Stimulated activated CD4-positive, alpha-beta T cell treated with anti-CD3 and anti-CD28 coated beads, Interleukin-4, amount 100 ng/mL, for 4 hours (primary cell): Measurements from ENCODE around the gene TCF21.
"Not testable (repeated sequence)": the region's sequence is repeated elsewhere in the genome, so short reads cannot be mapped to it uniquely, and the experiment has no call there.

ENCODE experiments used
- DNase-seq, 2 experiments: peaks; one replicate each; pipeline ENCODE4 v3.0.0-alpha.2; 2020

TCF21 gene

DNA sequence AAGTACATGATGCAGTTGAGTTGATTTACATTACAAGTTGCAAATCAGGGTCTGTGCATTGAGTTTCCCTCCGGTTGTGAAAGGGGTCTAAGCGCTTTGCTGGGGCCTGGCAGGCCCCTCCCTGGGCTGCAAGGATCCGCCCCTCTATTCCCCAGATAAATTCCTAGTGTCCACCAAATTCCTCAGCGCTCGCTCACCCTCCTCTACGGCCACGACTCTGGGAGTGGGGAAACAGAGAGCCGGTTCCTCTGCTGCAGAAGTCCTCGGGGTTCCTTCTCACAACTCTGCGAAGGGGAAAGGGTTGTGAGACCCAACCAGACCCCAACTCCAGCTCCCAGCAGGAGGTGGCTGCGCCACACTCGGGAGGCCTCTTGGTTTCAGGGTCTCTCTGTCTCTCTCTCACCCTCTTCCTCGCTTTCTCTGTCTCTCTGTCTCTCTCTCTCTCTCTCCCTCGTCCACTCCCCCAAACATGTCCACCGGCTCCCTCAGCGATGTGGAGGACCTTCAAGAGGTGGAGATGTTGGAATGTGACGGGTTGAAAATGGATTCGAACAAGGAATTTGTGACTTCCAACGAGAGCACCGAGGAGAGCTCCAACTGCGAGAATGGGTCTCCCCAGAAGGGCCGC, at the start of gene TCF21:
TSS of gene TCF21 (plus strand) at position 185 of the 628 bp plus-strand sequence. CDS start at position 470, 285 bp downstream.
- DNase-seq, result no peak

DNA sequence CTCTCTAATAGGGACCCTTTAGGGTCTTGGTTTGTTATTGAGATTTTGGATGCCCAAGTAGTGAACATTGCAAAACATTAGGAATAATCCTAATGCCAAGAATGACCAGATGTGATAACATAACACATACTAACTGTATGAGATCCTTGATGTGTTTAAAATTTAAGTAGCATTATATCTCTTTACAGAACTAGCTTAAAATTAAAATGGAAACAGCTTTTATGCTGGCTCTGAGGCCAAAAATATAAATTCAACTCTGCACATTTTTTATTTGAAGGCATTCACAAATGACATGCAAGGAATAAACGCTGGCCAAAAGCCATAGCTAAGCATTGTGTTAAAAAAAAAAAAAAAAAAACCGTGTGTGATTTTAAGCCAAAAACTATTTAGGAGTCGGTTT, 47.7 kb upstream of the TCF21 start:
- no peak for DNase-seq

DNA sequence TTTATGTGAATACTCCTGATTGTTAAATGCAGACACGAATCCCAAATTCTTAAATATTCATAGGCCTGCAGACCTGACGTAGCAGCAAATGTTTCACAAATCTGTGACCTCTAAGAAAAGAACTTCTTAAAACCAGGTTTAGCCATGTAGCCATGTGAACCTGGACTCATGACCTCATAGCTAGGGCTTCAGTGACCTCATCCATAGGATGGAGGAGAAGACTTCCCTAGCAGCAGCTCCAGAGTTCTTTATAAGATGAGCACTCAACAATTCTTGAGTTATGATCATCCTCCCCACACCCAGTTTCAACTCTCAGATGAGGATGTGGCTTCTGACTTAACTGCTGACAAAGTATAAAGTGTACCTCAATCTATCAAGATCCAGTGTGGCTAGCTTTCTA, 45.8 kb upstream of the TCF21 start:
- no peak for DNase-seq

DNA sequence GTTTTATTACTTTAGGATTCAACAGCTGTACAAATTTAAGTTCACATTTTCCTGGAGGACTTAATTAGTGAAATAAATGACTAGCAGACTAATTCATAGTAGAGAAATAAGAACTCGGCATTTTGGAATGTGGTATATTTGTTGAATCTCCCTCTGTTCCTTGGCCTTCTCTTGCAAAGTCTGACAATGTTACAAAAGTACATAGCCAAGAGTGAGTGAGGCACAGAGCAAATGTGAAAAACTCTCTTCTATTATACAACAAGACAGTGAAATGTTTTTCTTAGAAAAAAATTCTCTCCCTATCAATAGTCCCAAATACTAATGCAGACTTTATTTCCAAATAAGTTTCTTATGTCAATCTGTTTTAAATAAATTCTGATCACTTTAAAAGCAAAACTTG, 44.2 kb upstream of the TCF21 start:
- DNase-seq, result no peak

DNA sequence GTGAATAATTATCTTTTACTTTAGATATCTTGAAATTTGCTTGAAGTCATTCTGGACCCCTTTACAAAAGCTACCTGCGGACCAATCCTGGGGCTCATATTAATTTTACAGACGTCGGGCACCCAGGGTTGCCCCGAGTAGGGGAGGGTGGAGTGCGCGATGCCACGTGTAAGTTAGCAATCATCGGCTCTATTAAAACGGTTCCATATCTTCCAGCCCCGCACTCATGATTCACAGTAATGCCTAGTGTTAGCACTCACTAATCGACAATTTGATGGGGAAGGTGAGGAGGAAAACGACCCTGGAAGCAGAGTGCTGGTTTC, 34.9 kb upstream of the TCF21 start:
- no peak for DNase-seq

DNA sequence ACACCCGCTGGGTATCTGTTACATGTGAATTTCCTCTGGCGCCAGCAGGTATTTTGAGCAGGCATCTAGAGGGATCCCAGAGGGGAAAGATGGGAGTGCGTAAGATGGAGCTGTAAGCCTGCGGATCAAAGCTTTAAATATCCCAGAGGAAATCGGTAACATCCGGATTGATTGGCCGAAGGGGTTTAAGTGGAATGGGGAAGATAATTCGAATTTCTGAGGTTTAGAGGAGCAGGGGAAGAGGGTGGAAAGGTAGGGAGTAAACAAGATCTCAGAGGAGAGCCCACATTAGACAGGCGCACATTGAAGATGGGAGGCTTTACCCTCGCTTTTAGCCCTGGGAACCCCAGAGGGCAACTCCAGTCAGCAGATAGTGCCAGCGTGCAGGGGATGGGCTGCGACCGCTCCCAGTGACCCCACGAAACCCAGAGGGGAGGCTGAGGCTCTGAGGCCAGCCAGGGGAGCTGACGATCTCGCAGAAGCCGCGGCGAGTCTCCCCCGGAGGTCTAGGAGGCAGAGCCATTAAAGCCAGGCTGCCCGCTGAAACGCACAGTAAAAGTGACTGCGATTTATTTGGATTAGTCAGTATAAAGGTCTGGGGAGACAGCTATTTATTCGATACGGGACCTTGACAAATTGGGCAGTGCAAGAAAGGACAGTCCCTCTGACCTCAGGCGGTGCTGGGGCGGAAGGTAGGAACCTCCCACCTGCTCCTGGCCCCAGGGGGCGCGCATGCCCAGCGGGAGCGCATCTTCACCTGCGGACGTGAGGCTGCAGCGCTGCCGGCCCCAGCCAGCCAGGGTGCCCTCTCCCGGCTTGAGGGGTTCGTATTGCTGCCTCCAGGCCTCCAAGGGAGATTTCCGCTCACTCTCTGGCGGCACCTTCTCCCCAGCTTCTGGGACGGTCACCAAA, 34.3 kb upstream of the TCF21 start:
- DNase-seq, result no peak

DNA sequence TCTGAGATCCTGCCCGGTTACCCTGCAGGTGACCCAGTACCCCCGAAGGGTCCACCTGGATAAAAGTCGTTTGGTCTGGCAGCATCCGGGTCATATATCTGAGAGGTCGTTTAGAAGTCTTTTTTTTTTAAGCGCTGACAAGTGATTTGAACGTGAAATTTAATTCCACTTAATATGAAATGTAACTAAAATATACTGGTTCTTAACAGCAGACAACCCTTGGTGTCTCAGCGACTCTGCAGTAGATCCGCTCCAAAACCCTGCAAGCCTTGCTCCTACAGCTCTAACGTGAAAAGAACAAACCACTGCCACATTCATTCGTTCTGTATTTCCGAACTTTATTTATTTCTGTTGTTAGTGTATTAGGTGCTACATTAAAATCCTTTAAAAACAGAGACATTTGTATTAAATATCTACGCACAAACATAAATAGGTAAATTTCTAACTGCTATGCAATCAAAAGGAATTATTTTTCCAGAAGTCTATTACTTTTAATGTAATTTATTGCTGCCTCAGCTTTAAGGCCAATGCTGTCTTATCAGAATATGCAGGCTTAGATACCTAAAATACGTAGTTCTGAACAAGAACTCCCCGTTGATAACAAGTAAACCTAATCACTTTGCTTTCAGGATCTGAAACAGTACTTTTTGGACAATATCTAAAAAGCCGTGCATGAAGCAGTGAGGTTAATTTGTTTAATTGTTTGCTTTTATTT, 33.5 kb upstream of the TCF21 start:
- DNase-seq, result no peak

DNA sequence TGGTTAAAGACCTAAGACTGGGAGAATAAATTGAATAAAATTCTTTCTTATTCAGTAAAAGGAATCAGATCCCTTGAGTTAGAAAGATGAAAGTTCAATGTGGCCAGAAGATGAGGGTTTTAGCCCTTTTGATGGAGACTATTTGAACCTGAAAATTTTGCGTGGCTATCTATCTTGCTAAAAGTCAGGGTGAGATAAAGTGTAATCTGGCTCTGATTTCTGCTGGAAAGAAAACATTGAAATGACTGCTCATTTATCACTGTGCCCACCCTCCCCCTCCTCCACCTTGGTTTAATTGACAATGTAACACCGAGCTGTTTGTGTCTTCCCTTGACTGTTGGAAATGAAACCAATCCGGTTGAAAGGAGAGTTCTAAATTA, 32.9 kb upstream of the TCF21 start:
- no peak for DNase-seq

DNA sequence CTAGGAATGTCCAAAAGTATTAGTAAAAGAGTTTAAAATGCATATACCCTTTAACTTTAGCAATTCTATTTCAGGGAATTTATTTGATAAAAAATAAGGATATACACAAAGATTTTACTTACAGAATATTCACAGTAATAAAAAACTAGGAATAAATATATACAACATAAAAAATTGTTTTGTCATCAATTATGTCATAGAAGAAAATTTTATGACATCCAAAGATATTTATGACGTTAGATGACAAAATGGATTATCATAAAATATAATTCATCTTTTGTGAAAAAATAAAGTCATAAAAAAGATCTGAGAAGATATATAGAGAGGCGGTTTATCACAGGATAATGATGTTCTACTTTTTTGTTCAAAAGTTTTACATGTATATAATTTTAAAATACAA, 32.0 kb upstream of the TCF21 start:
- DNase-seq, result no peak

DNA sequence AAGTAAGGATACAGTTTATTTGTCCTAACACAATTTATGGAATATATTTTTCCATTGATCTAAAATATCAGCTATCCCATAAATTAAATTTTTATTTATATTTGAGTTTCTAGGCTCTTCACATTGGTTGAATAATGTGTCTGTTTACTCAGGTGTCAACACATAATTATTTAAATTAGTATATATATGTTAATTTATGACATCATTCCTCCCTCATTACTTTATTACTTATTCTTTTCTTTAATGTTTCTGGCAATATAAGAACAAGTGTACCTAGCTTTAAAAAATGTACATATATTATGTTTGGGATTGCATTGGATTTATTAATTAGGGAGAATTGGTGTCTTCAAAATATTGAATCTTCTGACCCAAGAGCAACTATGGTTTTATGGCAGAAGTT, 31.2 kb upstream of the TCF21 start:
- DNase-seq, result no peak

DNA sequence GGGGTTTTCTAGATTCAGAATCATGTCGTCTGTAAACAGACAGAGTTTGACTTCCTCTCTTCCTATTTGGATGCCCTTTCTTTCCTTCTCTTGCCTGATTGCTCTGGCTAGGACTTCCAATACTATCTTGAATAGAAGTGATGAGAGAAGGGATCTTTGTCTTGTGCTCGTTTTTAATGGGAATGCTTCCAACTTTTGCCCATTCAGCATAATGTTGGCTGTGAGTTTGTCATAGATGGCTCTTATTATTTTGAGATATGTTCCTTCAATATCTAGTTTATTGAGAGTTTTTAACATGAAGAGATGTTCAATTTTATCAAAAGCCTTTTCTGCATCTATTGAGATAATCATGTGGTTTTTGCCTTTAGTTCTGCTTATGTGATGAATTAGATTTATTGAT, 27.6 kb upstream of the TCF21 start:
- DNase-seq, result not testable (repeated sequence)

DNA sequence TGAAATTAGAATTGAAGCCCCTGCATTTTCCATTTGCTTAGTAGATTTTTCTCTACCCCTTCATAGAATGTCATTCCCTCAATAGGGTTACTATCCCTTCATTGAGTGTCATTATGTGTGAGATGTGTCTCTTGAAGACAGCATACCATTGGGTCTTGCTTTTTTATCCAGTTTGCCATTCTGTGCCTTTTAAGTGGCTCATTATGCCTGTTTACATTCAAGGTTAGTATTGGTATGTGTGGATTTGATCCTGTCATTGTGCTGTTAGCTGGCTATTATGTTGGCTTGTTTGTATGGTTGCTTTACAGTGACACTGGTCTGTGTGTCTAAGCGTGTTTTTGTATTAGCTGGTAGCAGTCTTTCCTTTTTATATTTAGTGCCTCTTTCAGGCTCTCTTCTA, 25.7 kb upstream of the TCF21 start:
- no peak for DNase-seq

DNA sequence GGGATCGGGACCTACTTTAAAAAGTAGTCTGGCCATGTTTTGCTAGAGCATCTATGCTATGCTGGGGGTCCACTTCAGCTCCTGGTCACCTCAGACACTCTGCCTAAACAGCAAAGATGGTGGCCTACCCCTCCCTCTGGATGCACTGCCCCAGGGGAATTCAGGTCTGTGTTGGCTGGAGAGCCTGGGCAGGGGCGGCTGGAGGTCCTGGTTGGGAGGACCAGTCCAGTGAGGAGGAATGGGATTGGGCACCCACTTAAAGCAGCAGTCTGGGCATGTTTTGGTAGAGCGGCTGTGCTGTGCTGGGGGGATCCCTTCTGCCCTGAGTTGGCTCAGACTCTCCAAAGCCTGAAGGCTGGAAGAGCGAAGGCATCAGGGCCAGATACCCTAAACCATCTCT, 23.2 kb upstream of the TCF21 start:
- no peak for DNase-seq

DNA sequence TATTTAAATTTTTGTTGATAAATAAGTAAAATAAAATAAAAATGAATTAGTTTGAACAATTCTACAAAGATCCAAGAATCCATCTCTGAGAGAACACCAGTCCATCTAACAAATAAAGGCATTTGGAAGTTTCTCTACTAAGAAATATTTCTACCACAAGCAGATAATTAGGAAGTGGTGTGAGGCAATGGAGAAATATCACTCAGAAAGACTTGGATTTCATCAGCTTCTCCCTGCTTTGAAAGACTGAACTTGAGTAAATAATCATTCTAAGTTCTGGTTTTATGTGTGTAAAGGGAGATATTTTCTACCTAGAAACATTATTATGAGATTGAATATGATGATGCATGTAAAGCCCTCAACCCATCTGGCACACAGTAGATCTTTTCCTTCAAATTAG, 17.8 kb upstream of the TCF21 start:
- DNase-seq, result no peak

DNA sequence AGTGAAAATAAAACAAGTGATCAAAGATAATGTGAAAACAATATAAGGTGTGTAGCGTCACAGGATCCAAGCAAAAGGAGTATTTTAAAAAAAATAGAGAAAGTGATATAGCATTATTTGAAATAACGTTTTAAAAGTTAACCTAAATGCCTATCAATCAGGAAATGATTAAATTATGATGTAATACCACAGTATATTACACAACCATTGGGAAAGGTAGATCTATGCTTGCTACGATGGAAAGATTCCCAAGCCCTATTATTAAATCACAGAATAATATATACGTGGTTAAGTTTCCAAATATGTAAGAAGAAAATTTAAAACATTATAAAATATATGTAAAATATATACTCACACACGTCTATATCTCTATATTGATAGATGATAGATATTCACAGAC, 15.4 kb upstream of the TCF21 start:
- no peak for DNase-seq

DNA sequence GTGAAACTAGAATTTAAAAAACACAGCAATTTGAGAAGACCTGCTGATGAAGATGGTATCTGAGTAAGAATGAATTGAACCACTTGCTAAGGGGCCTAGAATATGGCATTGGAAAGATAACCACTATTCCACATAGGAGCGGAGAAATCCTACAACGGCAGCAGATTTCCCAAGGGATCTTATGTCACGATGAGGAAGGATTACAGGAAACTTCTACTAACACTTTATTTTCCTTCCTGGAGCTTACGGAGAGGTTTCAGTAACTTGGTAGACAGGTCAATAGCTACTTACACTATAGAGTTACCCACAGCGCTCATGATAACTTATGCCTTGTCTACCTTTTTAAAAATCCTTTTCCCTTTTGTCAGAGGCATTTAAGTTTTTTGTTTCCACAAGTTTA, 11.8 kb upstream of the TCF21 start:
- no peak for DNase-seq

DNA sequence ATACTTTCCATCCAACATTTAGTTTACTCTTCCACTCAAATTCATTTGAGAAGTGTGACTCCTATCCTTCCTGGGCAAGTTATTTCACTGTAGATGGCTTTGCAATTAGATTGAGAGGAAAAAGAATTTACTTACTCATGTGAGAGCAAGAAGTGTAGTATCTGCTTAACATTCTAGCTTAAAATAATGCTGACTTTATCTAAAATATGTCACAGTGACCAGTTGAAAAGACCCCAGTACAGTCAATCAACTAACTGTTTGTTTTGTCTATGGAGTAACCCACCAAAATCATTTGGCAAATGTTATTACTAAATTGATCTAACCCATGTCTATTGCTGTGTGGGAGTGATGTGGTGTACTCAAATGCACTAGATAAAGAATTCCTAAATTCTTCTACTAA, 8.9 kb upstream of the TCF21 start:
- DNase-seq, result no peak

DNA sequence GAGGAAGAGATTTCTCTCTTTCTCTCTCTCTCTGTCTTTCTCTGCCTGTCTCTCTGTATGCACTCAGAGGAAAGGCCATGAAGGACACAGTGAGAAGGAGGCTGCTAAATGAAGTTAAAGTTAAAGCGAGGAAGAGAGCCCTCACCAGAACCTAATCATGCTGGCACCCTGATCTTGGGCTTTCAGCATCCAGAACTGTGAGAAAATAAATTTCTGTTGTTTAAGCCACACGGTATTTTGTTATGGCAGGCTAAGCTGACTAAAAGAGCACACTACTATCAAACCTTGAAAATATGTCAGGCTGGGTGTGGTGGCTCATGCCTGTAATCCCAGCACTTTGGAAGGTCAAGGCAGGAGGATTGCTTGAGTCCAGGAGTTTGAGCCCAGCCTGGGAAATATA, 8.0 kb upstream of the TCF21 start:
- DNase-seq, result no peak

DNA sequence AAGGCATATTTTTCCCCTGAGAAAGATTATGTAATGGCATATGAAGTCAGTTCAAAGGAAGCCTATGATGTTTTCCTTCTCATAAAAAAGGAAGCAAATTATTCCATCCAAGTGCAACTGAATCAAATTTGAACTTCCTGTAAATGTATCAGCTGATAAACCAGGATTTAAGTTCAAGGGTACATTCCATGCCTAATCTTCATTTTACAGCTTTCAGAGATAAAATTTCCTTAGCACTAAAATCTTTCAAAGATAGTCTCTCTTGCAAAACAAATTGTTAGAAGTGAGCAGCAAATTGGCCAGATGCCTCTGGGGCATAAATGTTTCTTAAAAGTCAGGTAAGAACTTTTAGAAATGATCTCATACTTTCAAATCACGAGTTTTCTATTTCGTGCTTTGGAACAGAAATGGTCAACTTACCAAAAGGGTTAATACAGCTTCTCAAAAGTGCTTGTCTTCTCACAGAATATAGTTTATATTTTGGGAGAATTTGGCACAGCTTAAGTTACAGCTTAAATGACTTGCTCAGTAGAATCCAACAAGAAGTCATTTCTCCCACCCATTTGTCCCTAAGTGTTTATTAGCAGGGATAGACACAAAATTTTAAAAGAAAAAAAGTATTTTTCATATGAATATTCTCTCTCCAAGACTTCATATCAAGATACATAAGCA, 2.7 kb upstream of the TCF21 start:
- no peak for DNase-seq

DNA sequence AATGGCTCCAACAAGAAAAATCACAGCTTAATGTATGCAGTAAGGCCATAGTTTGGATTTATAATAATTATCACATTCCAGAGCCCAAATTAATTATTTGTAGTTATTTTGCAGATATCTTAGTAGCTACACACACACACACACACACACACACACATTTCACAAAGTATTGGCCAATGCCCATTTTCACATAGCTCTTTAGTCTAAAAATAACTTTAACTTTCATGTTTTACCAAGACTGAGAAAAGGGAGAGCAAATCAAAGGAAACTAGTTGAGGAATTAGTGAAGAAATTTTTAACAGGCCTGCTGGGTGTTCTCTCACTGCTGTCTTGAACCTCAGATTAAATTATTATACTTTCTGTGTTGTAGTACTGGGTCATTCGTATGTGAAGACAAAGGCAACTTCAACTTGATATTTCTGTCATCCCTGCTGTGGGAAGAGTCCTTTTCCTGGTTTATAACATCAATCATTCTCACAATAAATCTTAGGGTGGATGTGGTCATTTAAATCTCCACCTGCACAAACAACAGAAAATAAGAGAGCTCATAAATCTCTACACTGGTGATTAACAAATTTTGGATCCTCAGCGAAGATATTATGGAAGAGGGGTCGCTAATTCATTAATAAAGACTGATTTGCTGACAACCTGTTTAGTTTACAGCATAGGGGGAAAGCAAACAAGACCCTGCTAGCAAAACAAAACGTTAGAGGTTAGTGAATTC, 1.6 kb upstream of the TCF21 start:
- DNase-seq, result no peak

DNA sequence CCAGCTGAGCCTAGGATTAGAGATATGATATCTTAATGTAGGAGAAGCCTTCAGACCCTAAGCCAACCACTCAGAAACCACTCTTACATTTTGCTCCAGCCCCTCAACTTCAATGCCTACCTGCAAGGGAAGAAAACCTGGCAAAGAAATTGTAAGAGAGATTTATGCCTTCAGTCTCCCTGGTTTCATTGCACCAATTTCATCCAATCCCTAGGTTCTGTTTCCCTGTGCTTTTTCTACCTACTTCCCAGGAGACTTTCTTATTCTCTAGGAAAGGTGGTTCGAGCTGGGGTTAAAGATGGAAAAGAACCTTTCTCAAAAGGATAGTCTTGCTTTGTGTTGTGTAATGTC, 1.1 kb upstream of the TCF21 start:
- no peak for DNase-seq

DNA sequence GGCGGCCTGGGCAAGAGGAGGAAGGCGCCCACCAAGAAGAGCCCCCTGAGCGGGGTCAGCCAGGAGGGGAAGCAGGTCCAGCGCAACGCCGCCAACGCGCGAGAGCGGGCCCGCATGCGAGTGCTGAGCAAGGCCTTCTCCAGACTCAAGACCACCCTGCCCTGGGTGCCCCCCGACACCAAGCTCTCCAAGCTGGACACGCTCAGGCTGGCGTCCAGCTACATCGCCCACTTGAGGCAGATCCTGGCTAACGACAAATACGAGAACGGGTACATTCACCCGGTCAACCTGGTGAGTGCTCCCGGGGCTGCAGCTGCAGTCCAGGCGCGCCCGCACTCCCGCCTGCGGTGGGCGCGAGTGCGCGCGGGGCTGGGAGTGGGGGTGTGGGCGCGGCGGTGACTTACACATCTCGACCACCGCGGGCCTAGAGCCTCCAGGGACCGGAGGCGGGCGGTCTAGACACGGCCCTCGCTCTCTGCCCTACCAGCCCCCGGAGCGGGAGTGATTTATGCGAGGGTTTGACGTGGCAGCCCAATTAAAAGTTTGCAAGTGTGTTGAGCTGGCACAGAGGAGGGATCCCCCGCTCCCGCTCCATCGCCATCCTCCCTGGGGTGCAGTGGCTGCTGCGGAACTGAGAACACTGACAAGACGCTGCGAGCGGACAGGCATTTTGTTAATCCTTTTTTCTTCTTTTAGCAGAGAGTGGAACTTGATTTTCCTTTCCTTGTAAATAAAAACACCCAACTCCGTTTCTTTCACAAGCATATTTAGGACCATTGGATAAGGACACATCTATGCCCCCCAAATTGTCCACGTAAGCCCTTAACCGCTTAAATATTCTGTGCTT, 867 bp downstream of the TCF21 start:
- no peak for DNase-seq
